ENCODE data around the gene MUC6.

- TF ChIP-seq EP300 (IDR thresholded peaks at IDR 0.05; ENCODE audit: borderline replicate concordance in 1 of 2, low read depth in 1 of 2, low read length in 1 of 2) (no peak), NFIC (IDR thresholded peaks at IDR 0.05; ENCODE audit: borderline replicate concordance) (no peak), SIN3A (IDR thresholded peaks at IDR 0.05; ENCODE audit: borderline replicate concordance, low read depth, low read length) (no peak), RFX5 (IDR thresholded peaks at IDR 0.05; ENCODE audit: low read length) (no peak), MXI1 (IDR thresholded peaks at IDR 0.05; ENCODE audit: low read depth, low read length) (no peak), SMC3 (IDR thresholded peaks at IDR 0.05; ENCODE audit: low read depth, low read length) (no peak), RCOR1 (IDR thresholded peaks at IDR 0.05; ENCODE audit: low read length) (no peak), RXRA (IDR thresholded peaks at IDR 0.05; ENCODE audit: borderline replicate concordance, low read depth) (no peak), POLR2AphosphoS5 (IDR thresholded peaks at IDR 0.05; ENCODE audit: low read depth, low read length) (no peak)
- TF ChIP-seq, protein P1, sequence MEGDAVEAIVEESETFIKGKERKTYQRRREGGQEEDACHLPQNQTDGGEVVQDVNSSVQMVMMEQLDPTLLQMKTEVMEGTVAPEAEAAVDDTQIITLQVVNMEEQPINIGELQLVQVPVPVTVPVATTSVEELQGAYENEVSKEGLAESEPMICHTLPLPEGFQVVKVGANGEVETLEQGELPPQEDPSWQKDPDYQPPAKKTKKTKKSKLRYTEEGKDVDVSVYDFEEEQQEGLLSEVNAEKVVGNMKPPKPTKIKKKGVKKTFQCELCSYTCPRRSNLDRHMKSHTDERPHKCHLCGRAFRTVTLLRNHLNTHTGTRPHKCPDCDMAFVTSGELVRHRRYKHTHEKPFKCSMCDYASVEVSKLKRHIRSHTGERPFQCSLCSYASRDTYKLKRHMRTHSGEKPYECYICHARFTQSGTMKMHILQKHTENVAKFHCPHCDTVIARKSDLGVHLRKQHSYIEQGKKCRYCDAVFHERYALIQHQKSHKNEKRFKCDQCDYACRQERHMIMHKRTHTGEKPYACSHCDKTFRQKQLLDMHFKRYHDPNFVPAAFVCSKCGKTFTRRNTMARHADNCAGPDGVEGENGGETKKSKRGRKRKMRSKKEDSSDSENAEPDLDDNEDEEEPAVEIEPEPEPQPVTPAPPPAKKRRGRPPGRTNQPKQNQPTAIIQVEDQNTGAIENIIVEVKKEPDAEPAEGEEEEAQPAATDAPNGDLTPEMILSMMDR (IDR thresholded peaks at IDR 0.05), result no peak
Observed at GRCh38 chr11:1074244-1075221, 38.0 kb upstream of the MUC6 start, which contains the start of gene MUC2.

Measured in SK-N-SH (cell line).